Smooth muscle cell of the umbilical artery (primary cell): Measurements from ENCODE around the gene GRIN2B. TPM values are rescaled to one million over a fixed set of nuclear protein-coding genes. Genes with fewer than 3 reads are reported as not detected.

Experiments used
- total RNA-seq: library from RNA; depleted of rRNA; stranded (reverse); fragments of >200 nt; gene quantifications from 2 replicates; pipeline ENCODE4 v1.2.3, GENCODE V29; 2014

Gene GRIN2B
- total RNA-seq = under 0.01 and 0.09 TPM in 2 replicates

DNA sequence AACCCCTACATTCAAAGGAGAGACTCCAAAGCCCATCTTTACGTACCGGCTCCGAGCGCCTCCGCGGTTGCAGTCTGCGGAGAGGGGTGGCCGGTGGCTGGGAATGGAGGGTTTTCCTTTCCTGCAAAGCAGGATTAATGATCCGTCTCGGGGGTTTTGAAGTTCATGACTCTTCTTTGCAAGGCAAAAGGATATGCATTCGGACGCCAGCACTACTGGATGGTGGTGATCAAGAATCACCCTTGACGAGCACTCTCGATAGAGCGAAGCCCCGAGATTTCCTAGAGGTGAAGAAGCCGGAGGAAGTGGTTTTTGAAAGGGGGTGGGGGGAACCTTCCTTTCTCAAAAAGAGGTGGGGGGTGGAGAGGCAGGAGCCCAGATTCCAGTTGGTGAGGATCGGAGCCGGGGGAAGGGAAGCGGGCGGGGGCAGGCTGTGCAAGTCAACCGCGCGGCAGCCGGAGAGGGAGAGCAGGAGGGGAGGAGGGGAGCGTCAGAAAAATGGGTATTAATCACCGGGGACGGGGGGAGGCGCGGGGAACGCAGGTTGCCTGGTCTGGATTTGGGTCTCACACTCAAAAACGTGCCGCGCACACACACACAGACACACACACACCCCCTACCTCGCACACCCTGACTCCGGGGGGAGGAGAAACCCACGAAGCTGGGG is at the start of gene GRIN2B:
Gene GRIN2B, minus strand, starts transcription at position 307 of the 667 bp plus-strand sequence. CDS start 115,394 bp downstream, outside the sequence.

